Loucy (cell line): ENCODE data around the gene PLK4.

Experiments used
- CTCF ChIP-seq: fragments of 200-600 bp; sonication (generic); conservative IDR thresholded peaks from 2 replicates; pipeline ENCODE4 v1.5.1; 2014; ENCODE audit warnings: mild to moderate bottlenecking, antibody characterized with exemption, low read length
- EZH2phosphoT487 ChIP-seq: fragments of 200-600 bp; IDR thresholded peaks from 2 replicates; pipeline ENCODE4 v1.6.1; 2018; ENCODE audit warnings: antibody characterized with exemption, mild to moderate bottlenecking, moderate library complexity, borderline replicate concordance

GRCh38 chr4:127852661-127853060, 28.0 kb upstream of the PLK4 start:
- TF ChIP-seq CTCF (no peak), EZH2phosphoT487 (no peak)
